ENCODE results near the gene KAT6B. TPM values are rescaled to one million over a fixed set of nuclear protein-coding genes. Genes with fewer than 3 reads are reported as not detected.

The KAT6B gene
- total and polyA plus RNA-seq, 2 donors (not counting 1 experiment from before 2014, with no cell fraction given) = 8.6 to 111 TPM

DNA sequence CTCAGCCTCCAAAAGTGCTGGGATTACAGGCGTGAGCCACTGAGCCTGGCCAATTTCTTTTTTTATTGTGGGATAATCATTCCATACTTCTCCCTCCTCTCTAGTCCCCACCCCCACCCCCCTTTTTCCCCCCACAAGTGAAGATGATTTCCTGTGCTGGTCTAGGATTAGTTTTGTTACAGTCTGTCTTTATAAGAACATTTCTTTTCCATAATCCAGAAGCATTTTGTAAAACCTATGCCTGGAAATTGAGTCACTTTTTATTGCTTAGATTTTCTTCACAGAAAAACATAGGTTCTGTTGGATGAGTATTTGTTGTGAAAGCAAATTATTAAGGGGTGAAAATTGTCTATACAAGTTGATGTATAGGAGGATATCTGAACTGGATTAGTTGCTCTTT lies 98.9 kb downstream of the KAT6B start:
- no peaks in the 10 kb centered on the region for H3K9me3 Mint-ChIP-seq (ENCODE audit: insufficient read depth)
- Histone ChIP-seq H2AFZ (ENCODE audit: insufficient read depth, low read depth, low read length, poor library complexity, severe bottlenecking) (no peak overlapping the region), H3K79me2 (ENCODE audit: control insufficient read depth, insufficient read depth, low read length) (peaks cover 74% of the 10 kb centered on the region), H3K9ac (ENCODE audit: low read length) (no peak overlapping the region), H3K27me3 (replicated peaks in 1 of 4; ENCODE audit: control extremely low read depth in 1 of 4, control insufficient read depth in 3 of 4, insufficient read depth in 4 of 4, low read length in 3 of 4) (no peaks in the 10 kb centered on the region), H3K36me3 (replicated peaks in 1 of 2; ENCODE audit: control extremely low read depth in 1 of 2, control insufficient read depth in 1 of 2, extremely low read depth in 1 of 2, insufficient read depth in 2 of 2, low read length in 1 of 2) (peaks cover 0 to 1% of the 10 kb centered on the region in 2 experiments), H3K4me1 (ENCODE audit: control insufficient read depth in 2 of 2, insufficient read depth in 2 of 2, low read length in 2 of 2) (no peaks in the 10 kb centered on the region), H3K4me2 (replicated peaks; ENCODE audit: low read depth, low read length, poor library complexity, severe bottlenecking) (no peak overlapping the region), H4K20me1 (ENCODE audit: control insufficient read depth, insufficient read depth, low read length, poor library complexity, severe bottlenecking) (peaks cover 12% of the 10 kb centered on the region), H3K9me3 (ENCODE audit: control extremely low read depth in 1 of 3, control insufficient read depth in 2 of 3, insufficient read depth in 1 of 3, low read length in 2 of 3) (peaks cover 0 to under 1% (median 0%) of the 10 kb centered on the region in 3 donors), H3K4me3 (ENCODE audit: control extremely low read depth in 1 of 5, extremely low read depth in 1 of 5, insufficient read depth in 1 of 5, low read depth in 2 of 5, low read length in 4 of 5) (no peak overlapping the region), H3K27ac (ENCODE audit: low read length in 2 of 2) (no peak overlapping the region)
- TF ChIP-seq, protein P1, sequence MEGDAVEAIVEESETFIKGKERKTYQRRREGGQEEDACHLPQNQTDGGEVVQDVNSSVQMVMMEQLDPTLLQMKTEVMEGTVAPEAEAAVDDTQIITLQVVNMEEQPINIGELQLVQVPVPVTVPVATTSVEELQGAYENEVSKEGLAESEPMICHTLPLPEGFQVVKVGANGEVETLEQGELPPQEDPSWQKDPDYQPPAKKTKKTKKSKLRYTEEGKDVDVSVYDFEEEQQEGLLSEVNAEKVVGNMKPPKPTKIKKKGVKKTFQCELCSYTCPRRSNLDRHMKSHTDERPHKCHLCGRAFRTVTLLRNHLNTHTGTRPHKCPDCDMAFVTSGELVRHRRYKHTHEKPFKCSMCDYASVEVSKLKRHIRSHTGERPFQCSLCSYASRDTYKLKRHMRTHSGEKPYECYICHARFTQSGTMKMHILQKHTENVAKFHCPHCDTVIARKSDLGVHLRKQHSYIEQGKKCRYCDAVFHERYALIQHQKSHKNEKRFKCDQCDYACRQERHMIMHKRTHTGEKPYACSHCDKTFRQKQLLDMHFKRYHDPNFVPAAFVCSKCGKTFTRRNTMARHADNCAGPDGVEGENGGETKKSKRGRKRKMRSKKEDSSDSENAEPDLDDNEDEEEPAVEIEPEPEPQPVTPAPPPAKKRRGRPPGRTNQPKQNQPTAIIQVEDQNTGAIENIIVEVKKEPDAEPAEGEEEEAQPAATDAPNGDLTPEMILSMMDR (IDR thresholded peaks at IDR 0.05) = no peak
- no peak for TF ChIP-seq EZH2 (IDR thresholded peaks at IDR 0.05; ENCODE audit: borderline replicate concordance, insufficient read depth, low read depth, low read length, poor library complexity, severe bottlenecking)
- H3K4me1 Mint-ChIP-seq = peaks cover 27% of the 10 kb centered on the region
- ATAC-seq (ENCODE audit: low read depth) (no peak), DNase-seq (no peak)
- intact Hi-C loops (cut with micrococcal nuclease) = no loop called here
- no peaks in the 10 kb centered on the region for H3K27me3 Mint-ChIP-seq
- CTCF ChIA-PET = no interaction called here
- POLR2A ChIA-PET = no interaction called here
- WGBS (ENCODE audit: insufficient coverage) = no CpG with 5 or more reads among the region's 1 CpG
- no peak overlapping the region for H3K4me3 Mint-ChIP-seq
- no peak overlapping the region for H3K27ac Mint-ChIP-seq

DNA sequence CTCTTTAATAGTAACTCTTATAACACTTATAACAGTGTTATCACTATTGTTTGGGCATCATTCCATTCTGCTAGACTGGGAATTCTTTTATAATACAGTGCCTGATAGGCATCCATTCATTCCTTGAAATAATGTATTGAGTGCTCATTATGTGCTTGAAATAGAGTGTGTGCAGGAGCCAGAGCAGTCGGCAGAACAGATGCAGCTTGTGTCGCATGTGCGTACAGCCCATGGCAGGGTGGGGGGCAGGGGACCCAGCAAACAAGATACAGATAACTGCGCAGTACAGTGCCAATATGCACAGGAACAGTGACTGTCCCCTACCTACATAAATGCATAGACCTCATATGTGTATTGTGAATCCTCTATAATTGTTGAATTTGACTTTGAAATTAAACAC lies 99.3 kb downstream of the KAT6B start:
- Mint-ChIP-seq H3K9me3 (ENCODE audit: insufficient read depth) (no peaks in the 10 kb centered on the region), H3K27me3 (no peaks in the 10 kb centered on the region), H3K4me3 (no peak overlapping the region), H3K27ac (no peak overlapping the region), H3K4me1 (peaks cover 26% of the 10 kb centered on the region)
- H4K20me1 ChIP-seq (ENCODE audit: control insufficient read depth, insufficient read depth, low read length, poor library complexity, severe bottlenecking) = peaks cover 13% of the 10 kb centered on the region
- ChIA-PET POLR2A (no interaction called here), CTCF (no interaction called here)
- no peak overlapping the region for H3K4me3 ChIP-seq (ENCODE audit: control extremely low read depth in 1 of 5, extremely low read depth in 1 of 5, insufficient read depth in 1 of 5, low read depth in 2 of 5, low read length in 4 of 5)
- H3K27ac ChIP-seq (ENCODE audit: low read length in 2 of 2) = no peak overlapping the region
- H3K9me3 ChIP-seq (ENCODE audit: control extremely low read depth in 1 of 3, control insufficient read depth in 2 of 3, insufficient read depth in 1 of 3, low read length in 2 of 3) = no peaks in the 10 kb centered on the region
- H3K9ac ChIP-seq (ENCODE audit: low read length) = no peak overlapping the region
- DNase-seq (no peak), ATAC-seq (ENCODE audit: low read depth) (no peak)
- WGBS (ENCODE audit: insufficient coverage) = 100% methylated on average over 3 of the region's 4 CpGs
- no peaks in the 10 kb centered on the region for H3K27me3 ChIP-seq (replicated peaks in 1 of 4; ENCODE audit: control extremely low read depth in 1 of 4, control insufficient read depth in 3 of 4, insufficient read depth in 4 of 4, low read length in 3 of 4)
- no peak overlapping the region for H2AFZ ChIP-seq (ENCODE audit: insufficient read depth, low read depth, low read length, poor library complexity, severe bottlenecking)
- no peaks in the 10 kb centered on the region for H3K4me1 ChIP-seq (ENCODE audit: control insufficient read depth in 2 of 2, insufficient read depth in 2 of 2, low read length in 2 of 2)
- TF ChIP-seq, protein P1 (IDR thresholded peaks at IDR 0.05) = no peak
- TF ChIP-seq EZH2 (IDR thresholded peaks at IDR 0.05; ENCODE audit: borderline replicate concordance, insufficient read depth, low read depth, low read length, poor library complexity, severe bottlenecking) = no peak
- intact Hi-C loops (cut with micrococcal nuclease) = no loop called here
- peaks cover 70% of the 10 kb centered on the region for H3K79me2 ChIP-seq (ENCODE audit: control insufficient read depth, insufficient read depth, low read length)
- no peak overlapping the region for H3K4me2 ChIP-seq (replicated peaks; ENCODE audit: low read depth, low read length, poor library complexity, severe bottlenecking)
- H3K36me3 ChIP-seq (replicated peaks in 1 of 2; ENCODE audit: control extremely low read depth in 1 of 2, control insufficient read depth in 1 of 2, extremely low read depth in 1 of 2, insufficient read depth in 2 of 2, low read length in 1 of 2) = peaks cover 0 to 1% of the 10 kb centered on the region in 2 experiments
